ENCODE results near the gene EPX.

The EPX gene

DNA sequence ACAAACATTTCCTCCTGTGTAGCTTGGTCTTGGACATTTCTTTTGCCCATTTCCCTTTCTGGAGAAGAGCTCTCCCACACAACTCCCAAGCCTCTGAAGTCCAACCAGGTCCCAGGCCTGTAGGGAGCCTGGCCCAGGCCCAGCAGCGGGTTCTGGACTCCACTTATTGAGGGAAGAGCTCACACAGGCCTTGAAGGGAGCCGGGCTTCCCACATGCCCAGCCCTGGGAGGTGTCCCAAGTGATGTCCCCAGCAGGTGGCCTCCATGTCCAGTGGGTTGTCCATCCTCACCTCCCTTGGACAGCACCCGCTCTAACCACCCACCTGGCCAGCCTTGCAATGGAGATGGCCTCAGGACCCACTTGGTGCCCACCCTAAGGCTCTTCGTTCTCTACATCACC, 5.9 kb upstream of the EPX start:
- DNase-seq (ENCODE audit: low read depth, low spot score): no peak

DNA sequence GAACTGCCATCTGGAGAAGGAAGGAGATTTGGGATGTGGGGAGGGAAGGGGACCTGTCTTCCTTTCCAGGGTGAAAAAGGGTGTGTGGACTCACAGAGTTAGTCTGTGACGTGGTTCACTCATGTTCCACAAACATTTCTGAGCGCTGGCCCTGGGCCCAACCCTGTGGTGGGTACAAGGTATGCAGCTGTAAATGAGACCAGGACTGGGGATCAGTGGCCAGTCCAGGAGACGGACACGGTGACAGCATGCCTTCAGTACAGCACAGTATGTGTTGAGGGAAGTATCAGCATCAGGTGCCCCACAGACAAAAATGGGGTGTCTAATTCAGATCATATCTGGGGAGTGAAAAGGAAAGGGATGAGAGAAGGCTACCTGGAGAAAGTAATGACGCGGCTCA, 5.5 kb upstream of the EPX start:
- DNase-seq (ENCODE audit: low read depth, low spot score): no peak

DNA sequence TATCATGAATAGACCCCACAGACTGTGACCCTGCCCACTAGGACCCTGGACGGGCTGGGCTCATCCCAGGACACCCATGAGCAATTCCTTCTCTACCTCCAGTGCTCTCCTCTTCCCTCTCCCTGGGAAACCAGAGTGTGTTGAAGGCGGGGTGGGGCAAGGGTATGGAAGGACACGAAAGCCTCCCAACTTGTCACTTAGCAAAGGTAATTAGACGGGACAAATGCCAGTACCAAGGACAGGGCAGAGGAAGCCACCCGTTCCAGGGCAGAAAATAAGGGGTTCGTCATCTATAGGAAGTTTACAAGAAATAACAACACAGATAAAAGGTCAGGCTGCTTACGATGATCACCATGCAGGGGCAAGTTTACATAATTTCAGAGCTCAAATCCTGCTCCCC, 4.9 kb upstream of the EPX start:
- no peak for DNase-seq (ENCODE audit: low read depth, low spot score)

- peak; percentile 95 for DNase-seq (ENCODE audit: low read depth, low spot score)
Observed at GRCh38 chr17:58189436-58190146, 2.9 kb upstream of the EPX start.

DNA sequence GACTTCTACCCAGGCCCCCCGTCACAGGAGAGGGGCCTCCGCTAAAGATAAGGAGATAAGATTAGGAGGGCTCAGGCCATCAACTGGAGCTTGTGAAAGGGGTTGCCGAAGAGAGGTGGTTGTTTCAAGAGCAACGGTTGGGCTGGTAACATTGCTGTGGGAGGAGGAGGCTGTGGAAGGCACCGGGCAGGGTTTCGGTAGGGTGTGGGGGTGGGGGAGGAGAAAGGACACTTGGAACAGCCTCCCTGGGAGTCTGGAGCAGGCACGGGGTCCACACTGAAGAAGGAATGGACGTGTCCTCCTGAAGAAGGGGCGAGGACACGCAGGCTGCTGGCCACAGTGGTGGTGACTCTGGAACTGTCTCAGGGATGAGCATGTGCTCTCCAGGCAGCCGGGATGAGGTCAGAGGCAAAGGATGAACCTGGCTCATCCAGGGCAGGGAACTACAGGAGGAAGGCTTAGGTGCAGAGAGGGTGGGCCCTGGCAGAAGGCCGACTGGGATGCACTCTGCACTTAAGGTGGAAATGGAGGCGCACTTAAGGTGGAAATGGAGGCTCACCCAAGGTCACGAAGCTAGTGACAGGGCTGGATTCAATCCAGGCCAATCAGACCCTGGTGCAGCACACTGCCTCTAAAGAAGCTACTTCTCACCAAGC, 1.2 kb upstream of the EPX start:
- no peak for DNase-seq (ENCODE audit: low read depth, low spot score)

DNA sequence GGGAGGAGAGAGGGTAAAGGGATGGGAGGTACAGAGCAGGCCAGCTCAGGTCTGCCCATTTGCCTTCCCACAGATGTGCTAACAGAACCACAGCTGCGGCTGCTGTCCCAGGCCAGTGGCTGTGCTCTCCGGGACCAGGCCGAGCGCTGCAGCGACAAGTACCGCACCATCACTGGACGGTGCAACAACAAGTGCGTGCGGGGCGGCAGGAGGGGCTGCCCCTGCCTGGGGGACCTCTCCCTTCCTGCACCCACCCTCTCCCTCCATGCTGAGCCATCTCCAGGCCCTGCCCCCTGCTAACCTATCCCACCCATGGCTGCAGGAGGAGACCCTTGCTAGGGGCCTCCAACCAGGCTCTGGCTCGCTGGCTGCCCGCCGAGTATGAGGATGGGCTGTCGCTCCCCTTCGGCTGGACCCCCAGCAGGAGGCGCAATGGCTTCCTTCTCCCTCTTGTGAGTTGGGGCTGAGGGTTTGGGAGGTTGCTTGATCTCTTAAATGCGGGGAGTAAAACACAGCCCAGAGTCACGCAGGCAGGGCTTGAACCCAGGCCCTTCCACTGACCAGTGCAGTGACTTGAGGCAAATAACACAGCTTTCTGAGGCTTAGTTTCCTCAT, 1.2 kb downstream of the EPX start:
- DNase-seq (ENCODE audit: low read depth, low spot score): no peak

DNA sequence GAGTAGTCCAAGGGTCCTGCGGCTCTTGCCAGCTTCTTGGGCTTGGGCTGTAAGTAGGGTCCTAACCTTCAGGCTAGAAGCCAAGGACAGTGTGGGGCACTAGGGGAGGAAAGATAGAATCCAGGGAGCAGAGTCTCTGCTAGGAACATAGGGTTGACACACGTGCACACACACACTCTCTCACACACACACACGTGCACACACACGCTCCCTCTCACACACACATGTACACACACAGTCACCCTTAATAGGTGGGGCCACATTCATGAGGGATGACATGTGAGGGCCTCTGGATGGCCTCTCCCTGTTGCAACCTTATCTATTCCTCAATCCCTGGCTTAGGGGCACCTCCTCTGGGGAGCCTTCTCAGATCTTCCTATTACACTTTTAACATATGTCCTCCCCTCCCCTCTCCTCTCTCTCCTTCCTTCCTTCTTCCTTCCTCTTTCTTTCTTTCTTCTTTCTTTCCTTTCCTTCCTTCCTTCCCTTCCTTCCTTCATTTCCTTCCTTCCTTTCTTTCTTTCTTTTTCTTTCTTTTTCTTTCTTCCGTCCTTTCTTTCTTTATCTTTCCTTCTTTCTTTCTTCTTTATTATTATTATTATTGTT, 3.1 kb downstream of the EPX start:
- no peak for DNase-seq (ENCODE audit: low read depth, low spot score)

DNA sequence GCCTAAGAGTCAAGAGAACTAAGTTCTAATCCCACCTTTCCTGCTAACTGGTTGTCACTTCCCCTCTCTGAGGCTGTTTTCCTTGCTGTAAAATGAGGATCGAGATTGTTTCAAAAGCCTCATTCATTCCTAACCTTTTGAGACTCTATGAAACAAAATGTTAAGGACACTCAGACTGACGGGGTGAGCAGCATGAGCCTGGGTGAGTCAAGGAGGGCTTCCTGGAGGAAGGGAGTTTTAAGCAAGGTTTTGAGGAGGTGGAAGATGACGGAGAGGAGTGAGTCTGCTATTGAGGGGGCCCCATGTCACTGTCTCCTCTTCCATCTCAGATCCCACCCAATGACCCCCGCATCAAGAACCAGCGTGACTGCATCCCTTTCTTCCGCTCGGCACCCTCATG, 4.1 kb downstream of the EPX start:
- no peak for DNase-seq (ENCODE audit: low read depth, low spot score)

GRCh38 chr17:58200024-58200633, 7.6 kb downstream of the EPX start:
- DNase-seq (ENCODE audit: low read depth, low spot score): peak; percentile 49

- no peak for DNase-seq (ENCODE audit: low read depth, low spot score)
Observed at GRCh38 chr17:58202859-58203258, 10.3 kb downstream of the EPX start.

- no peak for DNase-seq (ENCODE audit: low read depth, low spot score)
Observed at GRCh38 chr17:58204796-58205195, 12.3 kb downstream of the EPX start.

GRCh38 chr17:58205936-58206335, 13.4 kb downstream of the EPX start:
- no peak for DNase-seq (ENCODE audit: low read depth, low spot score)

GRCh38 chr17:58207451-58207850, 14.9 kb downstream of the EPX start:
- no peak for DNase-seq (ENCODE audit: low read depth, low spot score)

- no peak for DNase-seq (ENCODE audit: low read depth, low spot score)
Observed at GRCh38 chr17:58208344-58208743, 15.8 kb downstream of the EPX start.

DNA sequence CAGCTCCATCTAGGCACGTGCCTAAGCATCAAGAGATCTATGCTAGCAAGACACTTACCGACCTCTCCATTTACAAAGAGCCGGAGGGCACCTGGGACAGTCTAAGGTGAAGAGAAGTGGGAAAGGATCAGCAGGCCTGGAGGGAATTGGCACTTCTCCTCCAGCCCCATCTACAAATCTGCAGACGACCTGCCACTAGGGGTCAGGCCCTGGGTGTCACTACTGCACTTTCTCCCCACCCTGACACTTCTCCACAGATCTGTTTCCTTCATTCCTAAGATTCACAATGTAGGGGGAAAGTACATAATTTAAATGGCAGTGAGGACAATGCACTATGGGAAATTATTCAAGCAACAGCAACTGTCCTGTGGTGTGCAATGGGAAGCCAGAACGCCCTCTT, 18.4 kb downstream of the EPX start:
- DNase-seq (ENCODE audit: low read depth, low spot score): no peak

GRCh38 chr17:58215685-58216084, 23.2 kb downstream of the EPX start:
- DNase-seq (ENCODE audit: low read depth, low spot score): no peak

GRCh38 chr17:58217766-58218165, 25.2 kb downstream of the EPX start:
- DNase-seq (ENCODE audit: low read depth, low spot score): no peak

DNA sequence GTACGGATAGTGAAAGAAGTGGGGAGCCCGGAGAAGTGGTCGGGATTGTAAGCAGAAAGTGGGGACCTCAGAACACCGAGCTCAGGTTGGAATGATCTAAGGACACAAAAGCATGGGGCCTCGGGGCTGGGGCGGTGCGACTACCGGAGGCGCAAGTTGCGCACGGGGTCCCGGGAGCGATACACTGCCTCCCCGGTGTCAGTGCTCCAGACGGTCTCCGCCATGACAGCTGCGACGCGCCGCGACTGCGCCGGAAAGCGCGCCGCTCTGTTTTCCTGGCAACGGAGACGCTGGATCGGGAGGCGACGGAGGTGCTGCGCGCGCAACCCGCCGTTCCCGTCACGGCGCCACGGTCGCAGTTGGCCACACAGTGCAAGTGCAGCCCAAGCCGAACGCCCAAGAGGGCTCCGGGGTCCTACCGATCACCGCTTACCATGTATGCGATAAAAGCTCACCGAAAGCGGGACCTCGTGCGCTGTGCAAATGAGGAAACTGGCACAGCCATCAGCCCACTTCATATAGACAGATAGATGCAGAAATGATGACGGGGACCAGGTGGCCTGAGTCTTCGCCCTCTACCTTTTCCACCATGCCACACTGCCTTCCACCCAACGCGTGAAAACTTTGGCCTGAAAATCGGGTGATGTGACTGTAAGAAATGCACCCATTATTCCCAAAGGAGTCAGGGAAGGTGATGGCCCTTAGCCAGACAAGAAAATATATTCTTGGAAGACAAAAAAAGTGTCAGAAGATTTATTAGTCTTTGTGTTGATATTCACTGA, 26.7 kb downstream of the EPX start, which contains the start of gene MKS1:
Gene MKS1 (minus strand): TSS at position 249 of the 782 bp plus-strand sequence. CDS start 25 bp downstream, at position 224.
- peak; percentile 98 for DNase-seq (ENCODE audit: low read depth, low spot score)

DNA sequence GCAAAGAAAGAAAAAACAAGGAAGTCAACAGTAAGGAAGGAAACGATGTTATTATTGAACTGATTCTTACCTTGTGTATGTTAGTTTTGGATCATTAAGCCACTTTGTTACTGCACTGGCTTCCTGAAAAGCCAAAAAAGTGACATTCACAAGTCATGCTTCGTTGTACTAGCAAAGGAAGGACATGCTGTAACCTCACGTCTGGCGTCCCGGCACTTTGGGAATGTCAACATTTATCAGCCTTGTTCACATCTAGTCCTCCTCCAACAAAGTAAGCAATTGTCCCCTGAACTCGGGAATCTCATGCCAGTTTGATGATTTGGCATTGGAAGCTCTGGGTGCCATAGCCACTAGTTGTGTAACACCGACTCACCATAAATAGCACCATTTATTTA, 27.3 kb downstream of the EPX start:
- peak; percentile 5 for DNase-seq (ENCODE audit: low read depth, low spot score)

GRCh38 chr17:58224315-58224714, 31.8 kb downstream of the EPX start:
- DNase-seq (ENCODE audit: low read depth, low spot score): peak; percentile 80

GRCh38 chr17:58227733-58228132, 35.2 kb downstream of the EPX start:
- DNase-seq (ENCODE audit: low read depth, low spot score): no peak
